Vagina (tissue), 2 donors: ENCODE data around the gene DYSF.

Experiments used
- POLR2AphosphoS5 ChIP-seq, 2 donors: sonication (generic); formaldehyde crosslinking; IDR thresholded peaks; one replicate each; pipeline ENCODE4 v1.9.0; 2017; ENCODE audit warnings: antibody characterized with exemption in 2 of 2, mild to moderate bottlenecking in 2 of 2, low read depth in 1 of 2; ENCODE audit not compliant: insufficient read depth in 1 of 2
- TF ChIP-seq, protein P1 (sequence below), 3 experiments: fragments of 450-650 bp in 2 of 3; fragments of 200-600 bp in 1 of 3; sonication (generic) in 1 of 3; IDR thresholded peaks; one replicate each; pipeline ENCODE4 v1.5.1; 2017 to 2019; ENCODE audit warnings: antibody characterized with exemption in 3 of 3, mild to moderate bottlenecking in 2 of 3, moderate library complexity in 2 of 3

DNA sequence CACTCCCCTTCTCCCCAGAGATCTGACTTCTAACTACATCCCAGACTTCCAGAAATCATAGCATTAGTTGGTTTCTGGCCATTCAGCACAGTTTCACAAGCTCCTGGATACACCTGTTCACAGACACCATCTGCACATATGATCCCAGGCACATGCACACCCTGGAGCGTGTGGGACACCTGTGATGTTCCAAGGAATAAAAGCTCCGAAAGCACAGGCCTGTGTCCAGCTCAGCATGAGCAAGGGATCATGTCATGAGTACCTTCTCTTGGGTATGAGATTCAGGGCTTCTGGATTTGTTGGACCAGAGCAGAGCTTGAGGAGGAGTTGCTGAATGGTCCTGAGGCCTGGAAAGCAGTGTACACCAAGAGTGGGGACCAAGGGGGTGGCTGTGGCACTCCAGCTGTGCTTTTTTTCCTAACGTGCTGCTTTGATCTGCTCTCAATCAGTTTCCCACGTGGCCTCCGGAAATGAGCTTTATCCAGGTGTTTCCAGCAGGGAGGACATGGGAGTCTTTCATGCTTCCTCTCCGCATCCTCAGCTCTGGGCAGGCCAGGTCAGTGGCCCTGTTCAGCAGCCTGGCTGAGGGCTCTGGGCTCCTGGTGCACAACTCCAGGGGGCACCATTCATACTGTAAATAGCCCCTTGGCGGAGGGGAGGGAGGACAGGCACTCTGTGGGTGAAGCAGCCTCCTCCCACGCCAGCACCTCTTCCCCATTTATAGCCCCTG, 1.8 kb downstream of the DYSF start:
- TF ChIP-seq, protein P1, sequence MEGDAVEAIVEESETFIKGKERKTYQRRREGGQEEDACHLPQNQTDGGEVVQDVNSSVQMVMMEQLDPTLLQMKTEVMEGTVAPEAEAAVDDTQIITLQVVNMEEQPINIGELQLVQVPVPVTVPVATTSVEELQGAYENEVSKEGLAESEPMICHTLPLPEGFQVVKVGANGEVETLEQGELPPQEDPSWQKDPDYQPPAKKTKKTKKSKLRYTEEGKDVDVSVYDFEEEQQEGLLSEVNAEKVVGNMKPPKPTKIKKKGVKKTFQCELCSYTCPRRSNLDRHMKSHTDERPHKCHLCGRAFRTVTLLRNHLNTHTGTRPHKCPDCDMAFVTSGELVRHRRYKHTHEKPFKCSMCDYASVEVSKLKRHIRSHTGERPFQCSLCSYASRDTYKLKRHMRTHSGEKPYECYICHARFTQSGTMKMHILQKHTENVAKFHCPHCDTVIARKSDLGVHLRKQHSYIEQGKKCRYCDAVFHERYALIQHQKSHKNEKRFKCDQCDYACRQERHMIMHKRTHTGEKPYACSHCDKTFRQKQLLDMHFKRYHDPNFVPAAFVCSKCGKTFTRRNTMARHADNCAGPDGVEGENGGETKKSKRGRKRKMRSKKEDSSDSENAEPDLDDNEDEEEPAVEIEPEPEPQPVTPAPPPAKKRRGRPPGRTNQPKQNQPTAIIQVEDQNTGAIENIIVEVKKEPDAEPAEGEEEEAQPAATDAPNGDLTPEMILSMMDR (IDR thresholded peaks at IDR 0.05) = no peak
- no peak for TF ChIP-seq POLR2AphosphoS5 (IDR thresholded peaks at IDR 0.05; ENCODE audit: insufficient read depth in 1 of 2, low read depth in 1 of 2)
